ENCODE results near the gene GLB1L2.

- TF ChIP-seq MAX (IDR thresholded peaks at IDR 0.05) (no peak), CEBPB (IDR thresholded peaks at IDR 0.05) (no peak), REST (IDR thresholded peaks at IDR 0.05; ENCODE audit: low read depth) (no peak)
Measured at GRCh38 chr11:134386945-134387344, 55.2 kb downstream of the GLB1L2 start.

All from Ishikawa (cell line).